ENCODE results near the gene PLCB4.

PLCB4 gene

DNA sequence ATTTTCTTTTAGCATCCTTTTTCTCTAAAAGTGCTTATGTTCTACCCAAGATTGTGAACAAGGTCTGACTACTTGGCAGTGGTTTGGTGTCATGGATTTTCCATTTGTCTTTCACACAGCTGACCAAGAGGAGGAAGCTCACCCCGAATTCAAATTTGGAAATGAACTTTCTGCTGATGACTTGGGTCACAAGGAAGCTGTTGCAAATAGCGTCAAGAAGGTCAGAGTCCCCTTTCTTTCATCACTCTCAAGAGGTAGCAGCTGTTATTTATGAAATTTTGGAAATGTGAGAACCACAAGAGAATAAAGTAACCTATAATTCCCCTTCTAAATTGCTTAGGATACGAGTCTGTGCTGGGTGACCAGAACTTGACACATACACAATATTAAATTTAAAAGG lies 332.5 kb downstream of the PLCB4 start:
- FAIRE-seq = no peak
- DNase-seq (ENCODE audit: insufficient read length, low spot score) = no peak
- TF ChIP-seq POLR2A (IDR thresholded peaks at IDR 0.05; ENCODE audit: low read depth, low read length) = no peak
- TF ChIP-seq POU2F2 (IDR thresholded peaks at IDR 0.05; ENCODE audit: low read depth, low read length) = no peak
- no peak for TF ChIP-seq POLR2AphosphoS5 (IDR thresholded peaks at IDR 0.05; ENCODE audit: low read depth, low read length)
- TF ChIP-seq SPI1 (IDR thresholded peaks at IDR 0.05; ENCODE audit: low read depth, low read length) = no peak
- no peak for TF ChIP-seq PAX5 (IDR thresholded peaks at IDR 0.05; ENCODE audit: insufficient read depth, low read length, severe bottlenecking)
- TF ChIP-seq TAF1 (IDR thresholded peaks at IDR 0.05; ENCODE audit: low read depth, low read length) = no peak

DNA sequence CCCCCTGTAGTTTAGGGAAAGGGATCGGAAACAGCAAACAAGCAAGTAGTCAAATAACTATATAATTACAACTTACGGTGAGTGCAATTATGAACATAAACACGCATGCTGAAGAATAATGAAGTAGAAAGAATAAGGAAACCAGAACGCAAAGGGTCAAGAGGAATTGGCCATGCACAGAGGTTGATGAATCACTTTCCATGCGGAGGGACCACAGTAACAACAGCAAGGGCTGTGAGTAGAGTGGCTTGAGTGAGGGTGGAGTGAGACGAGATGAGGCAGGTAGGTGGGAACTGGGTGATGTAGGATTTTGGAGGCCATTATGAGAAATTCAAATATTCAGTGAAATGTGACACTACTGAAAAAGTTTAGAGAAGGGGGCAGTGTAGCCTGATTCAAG lies 333.3 kb downstream of the PLCB4 start:
- FAIRE-seq = no peak

DNA sequence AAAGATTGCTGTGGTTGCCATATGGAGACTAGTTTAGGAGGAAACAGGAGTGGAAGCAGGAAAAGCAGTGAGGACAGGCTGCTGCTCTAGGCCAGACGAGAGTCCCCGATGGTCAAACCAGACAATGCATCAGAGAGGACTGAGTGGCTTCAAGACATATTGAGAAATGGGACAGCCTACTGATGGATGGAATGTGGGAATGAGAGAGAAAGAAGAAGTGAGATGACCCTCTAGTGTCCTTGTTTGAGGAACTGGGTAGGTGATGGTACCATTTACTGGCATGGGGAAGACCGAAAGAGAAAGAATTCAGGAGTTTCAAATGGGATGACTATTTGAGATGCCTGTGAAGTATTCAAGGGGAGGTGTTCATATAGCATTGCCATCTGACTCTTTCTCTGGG lies 333.7 kb downstream of the PLCB4 start:
- FAIRE-seq (no peak), DNase-seq (ENCODE audit: insufficient read length, low spot score) (no peak)
- TF ChIP-seq PAX5 (IDR thresholded peaks at IDR 0.05; ENCODE audit: insufficient read depth, low read length, severe bottlenecking) (no peak), POLR2AphosphoS5 (IDR thresholded peaks at IDR 0.05; ENCODE audit: low read depth, low read length) (no peak), POU2F2 (IDR thresholded peaks at IDR 0.05; ENCODE audit: low read depth, low read length) (no peak), TAF1 (IDR thresholded peaks at IDR 0.05; ENCODE audit: low read depth, low read length) (no peak), POLR2A (IDR thresholded peaks at IDR 0.05; ENCODE audit: low read depth, low read length) (no peak), SPI1 (IDR thresholded peaks at IDR 0.05; ENCODE audit: low read depth, low read length) (no peak)

More for the DNA sequence above, 333.3 kb downstream of the PLCB4 start:
- DNase-seq (ENCODE audit: insufficient read length, low spot score) = no peak
- TF ChIP-seq POLR2AphosphoS5 (IDR thresholded peaks at IDR 0.05; ENCODE audit: low read depth, low read length) = no peak
- no peak for TF ChIP-seq SPI1 (IDR thresholded peaks at IDR 0.05; ENCODE audit: low read depth, low read length)
- no peak for TF ChIP-seq TAF1 (IDR thresholded peaks at IDR 0.05; ENCODE audit: low read depth, low read length)
- no peak for TF ChIP-seq POU2F2 (IDR thresholded peaks at IDR 0.05; ENCODE audit: low read depth, low read length)
- no peak for TF ChIP-seq POLR2A (IDR thresholded peaks at IDR 0.05; ENCODE audit: low read depth, low read length)
- no peak for TF ChIP-seq PAX5 (IDR thresholded peaks at IDR 0.05; ENCODE audit: insufficient read depth, low read length, severe bottlenecking)

DNA sequence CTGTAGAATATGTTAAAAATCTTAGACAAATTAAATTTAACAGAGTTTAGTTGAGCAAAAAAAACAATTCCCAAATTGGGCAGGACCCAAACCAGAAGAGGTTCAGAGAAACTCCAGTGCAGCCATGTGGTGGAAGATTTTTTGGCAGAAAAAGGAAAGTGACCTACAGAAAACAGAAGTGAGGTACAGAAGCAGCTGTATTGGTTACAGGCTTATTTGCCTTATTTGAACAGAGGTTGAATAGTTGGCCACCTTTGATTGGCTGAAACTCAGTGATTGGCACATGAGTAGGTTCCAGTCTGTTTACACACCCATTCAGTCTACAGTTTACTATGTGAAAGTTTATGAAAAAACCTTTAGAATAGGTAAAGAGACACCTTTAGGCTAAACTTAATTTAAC lies 334.6 kb downstream of the PLCB4 start:
- no peak for DNase-seq (ENCODE audit: insufficient read length, low spot score)
- TF ChIP-seq POLR2AphosphoS5 (IDR thresholded peaks at IDR 0.05; ENCODE audit: low read depth, low read length) (no peak), PAX5 (IDR thresholded peaks at IDR 0.05; ENCODE audit: insufficient read depth, low read length, severe bottlenecking) (no peak)
- no peak for FAIRE-seq

DNA sequence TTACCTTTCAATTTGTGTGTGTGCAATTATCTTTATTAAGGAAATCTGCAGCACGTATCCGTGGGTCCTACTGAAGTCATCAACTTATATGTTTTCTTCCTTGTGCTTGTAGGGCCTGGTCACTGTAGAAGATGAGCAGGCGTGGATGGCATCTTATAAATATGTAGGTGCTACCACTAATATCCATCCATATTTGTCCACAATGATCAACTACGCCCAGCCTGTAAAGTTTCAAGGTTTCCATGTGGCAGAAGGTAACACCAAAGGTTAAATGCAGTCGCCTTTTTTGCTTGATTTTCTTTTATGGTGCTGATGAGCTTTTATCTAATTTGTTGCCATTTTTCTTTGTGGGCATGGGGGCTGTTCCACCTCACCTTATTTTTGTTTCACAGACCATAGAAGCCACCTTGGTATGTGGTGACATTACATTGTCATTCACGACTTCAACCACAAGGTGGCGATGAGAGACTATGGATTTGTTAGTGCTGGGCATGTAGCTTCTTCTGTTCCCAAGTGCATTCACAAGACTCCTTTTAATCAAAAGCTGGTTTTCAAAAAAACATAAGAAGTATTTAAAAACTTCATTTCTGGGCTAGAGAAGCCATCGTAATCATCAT lies 339.0 kb downstream of the PLCB4 start:
- FAIRE-seq = peak; percentile 87
- TF ChIP-seq SPI1 (IDR thresholded peaks at IDR 0.05; ENCODE audit: low read depth, low read length) = no peak
- TF ChIP-seq POU2F2 (IDR thresholded peaks at IDR 0.05; ENCODE audit: low read depth, low read length) = no peak
- no peak for TF ChIP-seq POLR2AphosphoS5 (IDR thresholded peaks at IDR 0.05; ENCODE audit: low read depth, low read length)
- no peak for TF ChIP-seq PAX5 (IDR thresholded peaks at IDR 0.05; ENCODE audit: insufficient read depth, low read length, severe bottlenecking)
- TF ChIP-seq POLR2A (IDR thresholded peaks at IDR 0.05; ENCODE audit: low read depth, low read length) = no peak
- TF ChIP-seq TAF1 (IDR thresholded peaks at IDR 0.05; ENCODE audit: low read depth, low read length) = no peak
- no peak for DNase-seq (ENCODE audit: insufficient read length, low spot score)

DNA sequence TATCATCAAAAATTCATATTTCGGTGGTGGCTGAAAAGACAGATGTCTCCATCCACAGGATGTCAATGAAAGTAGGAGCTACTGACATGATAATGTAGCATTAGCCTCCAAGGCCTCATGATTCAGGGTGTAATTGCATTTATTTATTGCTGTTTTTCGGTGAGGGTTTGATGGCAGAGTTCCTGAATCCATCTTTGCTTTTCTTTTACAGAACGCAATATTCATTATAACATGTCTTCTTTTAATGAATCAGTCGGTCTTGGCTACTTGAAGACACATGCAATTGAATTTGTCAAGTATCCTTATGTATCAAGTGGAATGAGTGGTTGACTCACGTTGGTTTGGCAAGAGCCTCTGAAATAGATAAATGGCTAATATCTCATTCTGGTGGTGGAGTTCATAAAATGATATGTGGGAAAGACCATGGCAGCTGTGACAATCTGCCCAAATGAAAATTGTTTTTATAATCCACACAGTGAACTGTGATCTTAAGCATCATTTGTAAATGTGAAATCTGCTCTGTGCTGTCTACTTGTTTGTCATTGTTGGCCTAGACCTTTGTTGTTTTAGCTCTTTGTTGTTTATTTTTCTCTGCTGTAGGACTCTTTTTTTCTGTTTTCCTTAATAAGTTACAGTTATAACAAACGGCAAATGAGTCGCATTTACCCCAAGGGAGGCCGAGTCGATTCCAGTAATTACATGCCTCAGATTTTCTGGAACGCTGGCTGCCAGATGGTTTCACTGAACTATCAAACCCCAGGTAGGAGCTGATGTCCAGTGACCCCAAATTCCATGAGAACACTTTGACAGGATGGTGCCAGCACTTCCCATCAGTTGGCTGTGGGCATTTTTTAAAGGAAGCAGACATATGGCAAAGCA lies 339.8 kb downstream of the PLCB4 start:
- TF ChIP-seq TAF1 (IDR thresholded peaks at IDR 0.05; ENCODE audit: low read depth, low read length) = no peak
- no peak for TF ChIP-seq POU2F2 (IDR thresholded peaks at IDR 0.05; ENCODE audit: low read depth, low read length)
- no peak for TF ChIP-seq POLR2A (IDR thresholded peaks at IDR 0.05; ENCODE audit: low read depth, low read length)
- no peak for TF ChIP-seq SPI1 (IDR thresholded peaks at IDR 0.05; ENCODE audit: low read depth, low read length)
- TF ChIP-seq PAX5 (IDR thresholded peaks at IDR 0.05; ENCODE audit: insufficient read depth, low read length, severe bottlenecking) = no peak
- TF ChIP-seq POLR2AphosphoS5 (IDR thresholded peaks at IDR 0.05; ENCODE audit: low read depth, low read length) = no peak
- DNase-seq (ENCODE audit: insufficient read length, low spot score) (no peak), FAIRE-seq (no peak)

DNA sequence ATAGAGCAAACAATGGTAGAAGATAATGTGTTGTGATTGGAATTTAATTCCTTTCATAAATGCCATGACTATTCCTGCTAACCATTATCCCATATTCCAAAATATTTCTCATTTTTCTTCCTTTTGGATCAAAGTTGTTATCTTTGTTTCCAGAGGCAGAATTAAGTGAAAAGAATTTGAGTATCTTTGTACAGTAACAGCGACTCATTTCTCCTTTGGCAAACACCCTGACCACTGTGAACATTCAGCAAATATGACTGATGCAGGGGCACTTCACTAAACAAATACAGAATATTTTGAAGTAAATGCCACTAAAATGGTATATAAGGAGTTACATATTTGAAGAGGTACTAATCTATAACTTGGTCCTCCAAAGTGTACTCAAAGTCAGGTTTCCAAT lies 340.5 kb downstream of the PLCB4 start:
- DNase-seq (ENCODE audit: insufficient read length, low spot score) (no peak), FAIRE-seq (no peak)
- TF ChIP-seq SPI1 (IDR thresholded peaks at IDR 0.05; ENCODE audit: low read depth, low read length) (no peak), POLR2AphosphoS5 (IDR thresholded peaks at IDR 0.05; ENCODE audit: low read depth, low read length) (no peak), POU2F2 (IDR thresholded peaks at IDR 0.05; ENCODE audit: low read depth, low read length) (no peak), TAF1 (IDR thresholded peaks at IDR 0.05; ENCODE audit: low read depth, low read length) (no peak), POLR2A (IDR thresholded peaks at IDR 0.05; ENCODE audit: low read depth, low read length) (no peak), PAX5 (IDR thresholded peaks at IDR 0.05; ENCODE audit: insufficient read depth, low read length, severe bottlenecking) (no peak)

DNA sequence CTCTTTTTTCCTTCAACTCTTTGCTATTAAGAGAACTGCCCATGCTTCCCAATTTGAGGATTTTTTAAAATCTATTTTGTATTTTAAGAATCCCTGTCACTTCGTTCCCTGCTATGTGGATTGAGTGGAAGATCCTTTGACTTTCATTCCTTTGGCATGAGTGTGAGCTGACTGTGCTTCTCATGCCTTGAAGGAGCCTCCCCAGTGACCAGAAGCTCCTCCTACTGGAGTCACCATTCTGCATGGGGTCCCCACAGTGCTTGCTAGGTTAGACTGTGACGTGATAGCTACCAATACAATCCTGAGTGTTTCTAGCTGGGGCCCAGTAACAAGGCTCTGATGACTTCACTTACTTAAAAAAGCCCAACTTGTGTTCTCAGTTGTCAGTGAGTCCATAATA lies 341.1 kb downstream of the PLCB4 start:
- TF ChIP-seq PAX5 (IDR thresholded peaks at IDR 0.05; ENCODE audit: insufficient read depth, low read length, severe bottlenecking) = no peak
- no peak for DNase-seq (ENCODE audit: insufficient read length, low spot score)
- no peak for FAIRE-seq

DNA sequence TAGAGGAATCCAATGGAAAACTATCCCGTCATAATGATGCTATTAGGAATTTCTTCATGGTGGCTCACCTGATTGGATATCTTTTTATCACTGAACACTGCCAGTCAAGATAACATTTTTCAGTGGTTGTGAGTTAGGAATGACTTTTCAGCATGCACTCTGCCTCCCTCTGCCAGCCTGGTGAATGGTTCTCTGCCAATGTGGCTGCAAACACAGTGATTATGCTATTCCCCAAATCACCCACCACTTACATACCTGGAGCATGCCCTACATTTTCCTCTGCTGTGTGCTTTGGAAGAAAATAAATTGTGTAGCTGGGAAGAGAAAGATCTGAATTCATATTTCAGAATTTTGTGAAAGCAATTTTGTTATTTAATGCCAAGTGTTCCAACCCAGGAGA lies 342.9 kb downstream of the PLCB4 start:
- no peak for DNase-seq (ENCODE audit: insufficient read length, low spot score)
- TF ChIP-seq PAX5 (IDR thresholded peaks at IDR 0.05; ENCODE audit: insufficient read depth, low read length, severe bottlenecking) = no peak
- no peak for TF ChIP-seq SPI1 (IDR thresholded peaks at IDR 0.05; ENCODE audit: low read depth, low read length)
- TF ChIP-seq POU2F2 (IDR thresholded peaks at IDR 0.05; ENCODE audit: low read depth, low read length) = no peak
- TF ChIP-seq POLR2AphosphoS5 (IDR thresholded peaks at IDR 0.05; ENCODE audit: low read depth, low read length) = no peak
- TF ChIP-seq TAF1 (IDR thresholded peaks at IDR 0.05; ENCODE audit: low read depth, low read length) = no peak
- TF ChIP-seq POLR2A (IDR thresholded peaks at IDR 0.05; ENCODE audit: low read depth, low read length) = no peak
- no peak for FAIRE-seq

DNA sequence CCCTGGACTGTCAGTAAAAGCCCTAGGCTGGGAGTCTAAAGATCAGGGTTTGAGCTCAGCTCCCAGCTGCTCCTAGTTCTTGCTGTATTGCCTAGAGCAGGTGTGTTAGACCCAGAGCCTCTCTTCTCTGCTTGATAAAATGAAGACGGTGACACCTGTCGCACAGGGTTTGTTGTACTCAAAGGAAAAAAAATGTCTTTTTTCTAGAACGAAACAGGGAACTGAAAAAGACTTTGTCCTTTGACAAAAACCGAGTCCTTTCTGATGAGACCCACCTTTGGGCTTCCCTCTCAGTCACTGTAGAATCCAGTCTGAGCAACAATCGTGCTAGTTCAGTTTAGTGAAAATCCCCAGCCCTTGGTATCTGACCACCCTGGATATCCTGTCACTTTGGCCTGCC lies 343.4 kb downstream of the PLCB4 start:
- TF ChIP-seq PAX5 (IDR thresholded peaks at IDR 0.05; ENCODE audit: insufficient read depth, low read length, severe bottlenecking) = no peak
- TF ChIP-seq TAF1 (IDR thresholded peaks at IDR 0.05; ENCODE audit: low read depth, low read length) = no peak
- no peak for TF ChIP-seq POLR2A (IDR thresholded peaks at IDR 0.05; ENCODE audit: low read depth, low read length)
- no peak for TF ChIP-seq POU2F2 (IDR thresholded peaks at IDR 0.05; ENCODE audit: low read depth, low read length)
- TF ChIP-seq SPI1 (IDR thresholded peaks at IDR 0.05; ENCODE audit: low read depth, low read length) = peak; percentile 91
- FAIRE-seq (no peak), DNase-seq (ENCODE audit: insufficient read length, low spot score) (no peak)
